IMR-90 (cell line): ENCODE measurements around the gene HAGHL. TPM values are rescaled to one million over a fixed set of nuclear protein-coding genes. Genes with fewer than 3 reads are reported as not detected.

Source experiments
- ATAC-seq: fragments of 200-7000 bp; cut with Tn5 transposase; 2 replicates; pipeline ENCODE4 v1.9.1; 2020; ENCODE audit warnings: low read depth, mild to moderate bottlenecking, moderate library complexity
- BruUV-seq: library from RNA; stranded (reverse); fragments of 400-500 nt; replicated peaks from 2 replicates; lab custom pipeline; 2021; lab: Mats Ljungman, UMichigan
- CTCF ChIA-PET: fragments of 300-600 bp; formaldehyde crosslinking; extraction: SDS; loops from one replicate; lab custom pipeline; 2021; ENCODE audit warnings: antibody characterized with exemption; lab: Yijun Ruan, JAX
- POLR2A ChIA-PET: fragments of 300-600 bp; sonication (Branson Sonifier 250); formaldehyde crosslinking; loops from one replicate; lab custom pipeline; 2022; ENCODE audit warnings: antibody characterized with exemption; ENCODE audit not compliant: unreplicated experiment; lab: Charles Lee
- DNase-seq: peaks from one replicate; pipeline ENCODE4 v3.0.0; 2013
- H2AFZ ChIP-seq: replicated peaks from 2 replicates; pipeline ENCODE3; 2013; ENCODE audit warnings: low read length, mild to moderate bottlenecking; ENCODE audit not compliant: poor library complexity
- H2AK5ac ChIP-seq: 2 replicates; pipeline ENCODE4 v1.6.1; 2013; ENCODE audit warnings: low read depth, low read length, inconsistent platforms
- H2AK9ac ChIP-seq: replicated peaks from 2 replicates; pipeline ENCODE3; 2013; ENCODE audit warnings: mild to moderate bottlenecking, low read depth, low read length, moderate library complexity; ENCODE audit not compliant: poor library complexity
- H2BK120ac ChIP-seq: 2 replicates; pipeline ENCODE4 v1.6.1; 2013; ENCODE audit warnings: low read depth, low read length, inconsistent platforms
- H2BK15ac ChIP-seq: 3 replicates; pipeline ENCODE4 v1.6.1; 2013; ENCODE audit warnings: low read depth, low read length, inconsistent platforms
- H2BK20ac ChIP-seq: 2 replicates; pipeline ENCODE4 v1.6.1; 2013; ENCODE audit warnings: low read depth, mild to moderate bottlenecking, inconsistent platforms, low read length, moderate library complexity
- H2BK5ac ChIP-seq: 2 replicates; pipeline ENCODE4 v1.6.1; 2013; ENCODE audit warnings: mild to moderate bottlenecking, low read depth, low read length, inconsistent platforms; ENCODE audit not compliant: poor library complexity, severe bottlenecking
- H3K14ac ChIP-seq: replicated peaks from 2 replicates; pipeline ENCODE4 v1.6.1; 2013; ENCODE audit warnings: low read depth, low read length, inconsistent platforms
- H3K18ac ChIP-seq: 2 replicates; pipeline ENCODE4 v1.6.1; 2013; ENCODE audit warnings: low read depth, low read length, control low read depth
- H3K23ac ChIP-seq: 2 replicates; pipeline ENCODE4 v1.6.1; 2013; ENCODE audit warnings: low read depth, low read length, inconsistent platforms
- H3K27ac ChIP-seq: 2 replicates; pipeline ENCODE4 v1.5.1; 2013; ENCODE audit warnings: mild to moderate bottlenecking, control low read depth, low read length; ENCODE audit not compliant: insufficient read depth
- H3K27me3 ChIP-seq: 2 replicates; pipeline ENCODE4 v1.6.1; 2013; ENCODE audit warnings: low read length; ENCODE audit not compliant: control insufficient read depth, insufficient read depth
- H3K36me3 ChIP-seq: 2 replicates; pipeline ENCODE4 v1.6.1; 2013; ENCODE audit warnings: low read length, mixed read lengths; ENCODE audit not compliant: control insufficient read depth, insufficient read depth
- H3K4ac ChIP-seq: 2 replicates; pipeline ENCODE4 v1.6.1; 2013; ENCODE audit warnings: low read depth, low read length, inconsistent platforms
- H3K4me1 ChIP-seq: 2 replicates; pipeline ENCODE4 v1.6.1; 2013; ENCODE audit warnings: low read length, mixed read lengths; ENCODE audit not compliant: control insufficient read depth, insufficient read depth
- H3K4me2 ChIP-seq: 2 replicates; pipeline ENCODE4 v1.6.1; 2013; ENCODE audit warnings: low read depth, mild to moderate bottlenecking, control low read depth, low read length, moderate library complexity
- H3K4me3 ChIP-seq: 2 replicates; pipeline ENCODE4 v1.5.1; 2013; ENCODE audit warnings: low read depth, mild to moderate bottlenecking, control low read depth, low read length, moderate library complexity; ENCODE audit not compliant: insufficient read depth
- H3K56ac ChIP-seq: 2 replicates; pipeline ENCODE4 v1.6.1; 2013; ENCODE audit warnings: low read length, inconsistent platforms; ENCODE audit not compliant: insufficient read depth; ENCODE audit errors: extremely low read depth
- H3K79me1 ChIP-seq, 2 experiments: 2 replicates each; pipeline ENCODE4 v1.6.1; 2013; ENCODE audit warnings: low read length in 2 of 2, inconsistent platforms in 1 of 2, low read depth in 1 of 2
- H3K9ac ChIP-seq: 2 replicates; pipeline ENCODE4 v1.6.1; 2013; ENCODE audit warnings: low read depth, low read length, control low read depth
- H3K9me1 ChIP-seq: 2 replicates; pipeline ENCODE4 v1.6.1; 2013; ENCODE audit warnings: low read length, inconsistent platforms; ENCODE audit not compliant: insufficient read depth
- H3K9me3 ChIP-seq: 2 replicates; pipeline ENCODE4 v1.6.1; 2013; ENCODE audit warnings: low read length; ENCODE audit not compliant: control insufficient read depth, insufficient read depth
- H4K20me1 ChIP-seq: 2 replicates; pipeline ENCODE4 v1.6.1; 2013; ENCODE audit warnings: low read length, inconsistent platforms; ENCODE audit not compliant: insufficient read depth
- H4K5ac ChIP-seq: 2 replicates; pipeline ENCODE4 v1.6.1; 2013; ENCODE audit warnings: mild to moderate bottlenecking, low read depth, low read length, control low read depth
- H4K8ac ChIP-seq, 2 experiments: 2 replicates each; pipeline ENCODE4 v1.6.1; 2013; ENCODE audit warnings: low read depth in 2 of 2, low read length in 2 of 2, control low read depth in 1 of 2, inconsistent platforms in 1 of 2
- H4K91ac ChIP-seq: 2 replicates; pipeline ENCODE4 v1.6.1; 2013; ENCODE audit warnings: low read depth, low read length, inconsistent platforms; ENCODE audit not compliant: insufficient read depth
- CHD1 ChIP-seq: IDR thresholded peaks from 2 replicates; pipeline ENCODE4 v1.6.1; 2012; ENCODE audit warnings: low read depth, low read length, improper control_type of control experiment
- ELK1 ChIP-seq: fragments of 150-350 bp; IDR thresholded peaks from 2 replicates; pipeline ENCODE4 v1.6.1; 2016; ENCODE audit warnings: low read depth, mild to moderate bottlenecking, low read length, moderate library complexity, borderline replicate concordance
- MAFK ChIP-seq: IDR thresholded peaks from 2 replicates; pipeline ENCODE4 v1.6.1; 2012; ENCODE audit warnings: low read depth, low read length, improper control_type of control experiment
- MAZ ChIP-seq: IDR thresholded peaks from 2 replicates; pipeline ENCODE4 v1.6.1; 2012; ENCODE audit warnings: low read depth, mild to moderate bottlenecking, low read length, improper control_type of control experiment, moderate library complexity, borderline replicate concordance
- NFE2L2 ChIP-seq: fragments of 150-350 bp; IDR thresholded peaks from 2 replicates; pipeline ENCODE4 v1.6.1; 2016; ENCODE audit warnings: low read depth, mild to moderate bottlenecking, low read length
- POLR2A ChIP-seq: IDR thresholded peaks from 2 replicates; pipeline ENCODE4 v1.6.1; 2012; ENCODE audit warnings: mild to moderate bottlenecking, low read depth, low read length
- RCOR1 ChIP-seq: IDR thresholded peaks from 2 replicates; pipeline ENCODE4 v1.6.1; 2012; ENCODE audit warnings: mild to moderate bottlenecking, low read length, improper control_type of control experiment; ENCODE audit not compliant: insufficient replicate concordance
- WGBS, 2 experiments: methylation state at CpG; one replicate each; pipeline versions ENCODE4 v1.1.5 to v1.1.7; 2013; ENCODE audit warnings: missing lambda C conversion rate in 2 of 2; ENCODE audit not compliant: insufficient read length in 1 of 2; ENCODE audit errors: extremely low coverage in 2 of 2; 5-methylcytosine and 5-hydroxymethylcytosine counted together
- dilution Hi-C: fragments of 300-500 bp; cut with HindIII; formaldehyde crosslinking; loops from one replicate; pipeline ENCODE4 v1.14.3; 2018; ENCODE audit warnings: low sequenced_read_pairs; ENCODE audit not compliant: unreplicated experiment
- in situ Hi-C: fragments of 300-500 bp; cut with MboI; formaldehyde crosslinking; loops from 3 replicates; pipeline ENCODE4 v1.14.3; 2019; ENCODE audit warnings: low sequenced_read_pairs, inconsistent platforms, mixed read lengths
- intact Hi-C: fragments of 100-400 bp; cut with micrococcal nuclease; formaldehyde crosslinking; loops from 2 replicates; pipeline ENCODE4 v1.10.0; 2022
- polyA plus RNA-seq, 3 experiments: library from polyadenylated mRNA; depleted of rRNA; stranded (reverse); fragments of >200 nt; gene quantifications; 2 replicates each; pipeline ENCODE4 v1.2.3, GENCODE V29; 2012; ENCODE audit warnings: low replicate concordance in 1 of 3
- total RNA-seq: library from RNA; depleted of rRNA; stranded (reverse); fragments of >200 nt; gene quantifications from 2 replicates; pipeline ENCODE4 v1.2.3, GENCODE V29; 2012
- TF ChIP-seq, protein P1 (sequence below): fragments of 150-350 bp; IDR thresholded peaks from 2 replicates; pipeline ENCODE4 v1.6.1; 2017; ENCODE audit warnings: mild to moderate bottlenecking, antibody characterized with exemption, low read length, low read depth
- TF ChIP-seq, protein P2 (sequence below): conservative IDR thresholded peaks from 2 replicates; pipeline ENCODE4 v1.5.1; 2012; ENCODE audit warnings: mild to moderate bottlenecking, low read depth, low read length, improper control_type of control experiment

HAGHL gene
- total and polyA plus RNA-seq, 2 of the 4 experiments (the other 2 are of a cell fraction): 3.0 to 12.5 TPM

- Histone ChIP-seq H3K4me3 (no peak overlapping the region), H3K56ac (no peak overlapping the region), H4K20me1 (peaks cover 40% of the 10 kb centered on the region), H3K18ac (no peak overlapping the region), H4K5ac (no peak overlapping the region), H3K9ac (no peak overlapping the region), H3K14ac (no peak overlapping the region), H3K27ac (no peak overlapping the region), H3K4me2 (no peak overlapping the region), H4K8ac (no peak overlapping the region), H2AK9ac (no peak overlapping the region), H3K27me3 (no peaks in the 10 kb centered on the region), H3K79me1 (peaks cover 9 to 35% of the 10 kb centered on the region in 2 experiments; a peak in 3 of 4 replicates), H2BK20ac (no peak overlapping the region), H3K4me1 (peaks cover 20% of the 10 kb centered on the region), H3K9me3 (no peaks in the 10 kb centered on the region), H2BK15ac (no peak overlapping the region), H3K36me3 (peaks cover 29% of the 10 kb centered on the region), H2AK5ac (no peak overlapping the region), H2BK120ac (no peak overlapping the region), H2BK5ac (no peak overlapping the region), H4K91ac (no peak overlapping the region), H3K9me1 (peaks cover 15% of the 10 kb centered on the region), H2AFZ (no peak overlapping the region), H3K4ac (no peak overlapping the region), H3K23ac (no peak overlapping the region)
- ATAC-seq (no peak), DNase-seq (no peak)
- ChIA-PET POLR2A (no interaction called here), CTCF (no interaction called here)
- in situ Hi-C loops: no loop called here
- BruUV-seq: no TSS peak
- TF ChIP-seq ELK1 (no peak), RCOR1 (no peak), MAZ (no peak), NFE2L2 (no peak), MAFK (no peak), POLR2A (no peak), CHD1 (no peak)
- TF ChIP-seq, protein P1, sequence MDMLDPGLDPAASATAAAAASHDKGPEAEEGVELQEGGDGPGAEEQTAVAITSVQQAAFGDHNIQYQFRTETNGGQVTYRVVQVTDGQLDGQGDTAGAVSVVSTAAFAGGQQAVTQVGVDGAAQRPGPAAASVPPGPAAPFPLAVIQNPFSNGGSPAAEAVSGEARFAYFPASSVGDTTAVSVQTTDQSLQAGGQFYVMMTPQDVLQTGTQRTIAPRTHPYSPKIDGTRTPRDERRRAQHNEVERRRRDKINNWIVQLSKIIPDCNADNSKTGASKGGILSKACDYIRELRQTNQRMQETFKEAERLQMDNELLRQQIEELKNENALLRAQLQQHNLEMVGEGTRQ: no peak
- TF ChIP-seq, protein P2, sequence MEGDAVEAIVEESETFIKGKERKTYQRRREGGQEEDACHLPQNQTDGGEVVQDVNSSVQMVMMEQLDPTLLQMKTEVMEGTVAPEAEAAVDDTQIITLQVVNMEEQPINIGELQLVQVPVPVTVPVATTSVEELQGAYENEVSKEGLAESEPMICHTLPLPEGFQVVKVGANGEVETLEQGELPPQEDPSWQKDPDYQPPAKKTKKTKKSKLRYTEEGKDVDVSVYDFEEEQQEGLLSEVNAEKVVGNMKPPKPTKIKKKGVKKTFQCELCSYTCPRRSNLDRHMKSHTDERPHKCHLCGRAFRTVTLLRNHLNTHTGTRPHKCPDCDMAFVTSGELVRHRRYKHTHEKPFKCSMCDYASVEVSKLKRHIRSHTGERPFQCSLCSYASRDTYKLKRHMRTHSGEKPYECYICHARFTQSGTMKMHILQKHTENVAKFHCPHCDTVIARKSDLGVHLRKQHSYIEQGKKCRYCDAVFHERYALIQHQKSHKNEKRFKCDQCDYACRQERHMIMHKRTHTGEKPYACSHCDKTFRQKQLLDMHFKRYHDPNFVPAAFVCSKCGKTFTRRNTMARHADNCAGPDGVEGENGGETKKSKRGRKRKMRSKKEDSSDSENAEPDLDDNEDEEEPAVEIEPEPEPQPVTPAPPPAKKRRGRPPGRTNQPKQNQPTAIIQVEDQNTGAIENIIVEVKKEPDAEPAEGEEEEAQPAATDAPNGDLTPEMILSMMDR: no peak
- dilution Hi-C loops: no loop called here
- 72% methylated on average over 20 of the region's 57 CpGs; no CpG with 5 or more reads in 1 of the 2 experiments for WGBS, 2 experiments
- intact Hi-C loops: no loop called here
Measured at GRCh38 chr16:677316-678190, 49.4 kb upstream of the HAGHL start.
